Measurements from ENCODE around the gene ELMO3.
A peak's percentile ranks its signal among the peaks of the same experiment; 100 is the strongest.

Gene ELMO3

DNA sequence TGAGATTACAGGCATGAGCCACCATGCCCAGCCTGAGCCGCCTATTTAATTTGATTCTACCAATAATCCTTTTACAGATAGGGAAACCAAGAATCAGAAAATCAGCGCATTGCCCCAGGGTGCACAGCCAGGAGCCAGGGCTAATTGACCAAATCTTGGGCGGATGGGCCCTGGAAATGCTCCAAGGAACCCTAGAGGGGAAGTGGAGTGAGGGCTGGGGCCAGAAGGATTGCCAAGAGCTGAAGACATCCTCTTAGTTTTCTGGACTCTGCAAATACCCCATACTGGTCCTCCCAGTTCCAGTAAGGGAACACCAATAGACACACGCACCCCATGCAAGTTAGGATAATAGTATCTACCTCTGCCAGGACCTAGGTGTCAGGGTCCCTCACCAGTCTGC lies 44.5 kb downstream of the ELMO3 start:
- no peak for DNase-seq (ENCODE audit: low read depth)

GRCh38 chr16:67244387-67245185 lies 45.7 kb downstream of the ELMO3 start:
- DNase-seq (ENCODE audit: low read depth): peak; percentile 61

- no peak for DNase-seq (ENCODE audit: low read depth)
These were observed 46.3 kb downstream of the ELMO3 start for GRCh38 chr16:67245186-67245585.

DNA sequence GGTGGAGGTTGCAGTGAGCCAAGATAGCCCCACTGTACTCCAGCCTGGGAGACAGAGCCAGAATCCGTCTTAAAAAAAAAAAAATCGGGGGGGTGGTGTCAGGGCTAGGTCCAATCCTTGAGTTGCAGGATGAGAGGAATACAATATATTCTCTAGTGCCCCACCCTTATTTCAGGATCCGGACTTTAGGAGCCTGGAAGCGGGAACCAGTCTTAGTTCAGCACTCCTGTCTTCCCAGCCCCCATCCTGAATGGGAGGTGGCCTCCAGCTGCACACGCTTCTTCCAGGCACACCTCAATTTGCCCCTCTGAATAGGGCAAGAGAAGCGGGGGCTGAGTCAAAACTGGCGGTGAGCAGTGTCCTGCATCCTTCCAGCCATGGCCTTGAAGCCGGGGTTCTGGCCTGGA lies 46.7 kb downstream of the ELMO3 start:
- no peak for DNase-seq (ENCODE audit: low read depth)

DNA sequence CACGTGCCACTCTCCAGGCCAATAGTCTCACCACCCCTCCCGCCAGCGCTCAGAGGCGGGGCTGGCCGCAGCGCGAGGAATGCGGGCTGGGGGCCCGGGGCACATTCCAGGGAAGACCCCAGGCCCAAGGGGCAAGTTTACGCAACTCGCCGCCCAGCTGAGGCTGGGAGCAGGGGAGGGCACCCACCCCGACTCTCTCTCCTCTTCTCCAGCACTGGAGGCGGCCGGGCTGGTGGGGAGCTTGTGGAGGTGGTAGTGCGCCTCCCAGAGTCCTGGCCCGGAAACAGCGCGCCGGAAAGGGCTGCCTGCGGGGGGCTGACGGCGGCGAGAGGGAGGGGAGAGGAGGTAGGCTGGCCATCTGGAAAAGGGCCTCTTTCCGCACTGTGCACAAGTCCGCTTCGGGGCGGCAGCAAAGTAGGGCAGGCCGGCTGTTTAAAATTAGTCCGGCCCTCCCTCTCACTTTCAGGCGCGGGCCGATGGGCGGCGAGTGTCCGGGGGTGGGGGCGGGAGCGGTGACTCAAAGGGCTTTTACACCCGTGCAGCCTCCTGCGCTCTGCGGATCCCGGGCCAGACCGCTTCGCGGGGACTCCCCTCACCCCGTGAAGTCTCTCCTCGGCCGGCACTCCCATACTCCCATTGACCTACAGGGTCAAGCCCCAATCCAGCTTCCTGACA lies 47.3 kb downstream of the ELMO3 start:
- DNase-seq (ENCODE audit: low read depth): peak; percentile 27

GRCh38 chr16:67246756-67247191 lies 47.8 kb downstream of the ELMO3 start:
- peak; percentile 22 for DNase-seq (ENCODE audit: low read depth)

GRCh38 chr16:67247192-67248072 lies 48.5 kb downstream of the ELMO3 start, which contains the start of gene FHOD1:
FHOD1 (minus strand) TSS chr16:67247481; CDS start chr16:67247410, 71 bp downstream.
- DNase-seq (ENCODE audit: low read depth): peak; percentile 95

DNA sequence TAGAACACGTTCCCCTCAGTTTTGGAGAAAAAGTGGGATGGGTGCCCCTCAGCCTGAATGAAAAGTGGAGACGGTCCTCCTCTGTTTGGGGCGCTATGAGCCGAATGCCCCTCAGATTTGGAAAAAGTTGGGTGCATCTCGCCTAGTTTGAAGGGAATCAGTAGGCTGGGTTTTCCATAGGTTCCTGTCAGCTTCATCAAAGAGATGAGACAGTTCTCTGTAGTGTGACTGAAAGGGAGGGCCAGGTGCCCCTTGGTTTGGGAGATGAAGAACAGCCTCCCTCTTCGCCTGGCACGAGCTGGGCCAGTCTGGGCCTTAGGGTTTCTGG lies 49.1 kb downstream of the ELMO3 start:
- no peak for DNase-seq (ENCODE audit: low read depth)

GRCh38 chr16:67248401-67249177 lies 49.7 kb downstream of the ELMO3 start, which contains the start of gene SLC9A5:
SLC9A5 (plus strand) TSS chr16:67248979; CDS start chr16:67249015, 36 bp downstream.
- DNase-seq (ENCODE audit: low read depth): no peak

GRCh38 chr16:67249178-67250044 lies 50.5 kb downstream of the ELMO3 start:
- DNase-seq (ENCODE audit: low read depth): no peak

GRCh38 chr16:67250045-67250327 lies 51.1 kb downstream of the ELMO3 start:
- no peak for DNase-seq (ENCODE audit: low read depth)

GRCh38 chr16:67252609-67253497 lies 53.9 kb downstream of the ELMO3 start:
- no peak for DNase-seq (ENCODE audit: low read depth)
